GM18507 (cell line): ENCODE data around the gene ATF6.

Source experiments
- DNase-seq: peaks from one replicate; pipeline ENCODE4 v3.0.0; 2011; ENCODE audit warnings: low read depth; ENCODE audit not compliant: insufficient read length; ENCODE audit errors: extremely low spot score
- FAIRE-seq: peaks from 2 replicates; lab custom pipeline; 2011; peaks lifted over from hg19 to GRCh38; lab: Jason Lieb, UNC

Gene ATF6

GRCh38 chr1:161949548-161949947 lies 183.4 kb downstream of the ATF6 start:
- FAIRE-seq, result no peak
- DNase-seq, result no peak

- no peak for FAIRE-seq
Measured at GRCh38 chr1:161950377-161950776, 184.3 kb downstream of the ATF6 start.

DNA sequence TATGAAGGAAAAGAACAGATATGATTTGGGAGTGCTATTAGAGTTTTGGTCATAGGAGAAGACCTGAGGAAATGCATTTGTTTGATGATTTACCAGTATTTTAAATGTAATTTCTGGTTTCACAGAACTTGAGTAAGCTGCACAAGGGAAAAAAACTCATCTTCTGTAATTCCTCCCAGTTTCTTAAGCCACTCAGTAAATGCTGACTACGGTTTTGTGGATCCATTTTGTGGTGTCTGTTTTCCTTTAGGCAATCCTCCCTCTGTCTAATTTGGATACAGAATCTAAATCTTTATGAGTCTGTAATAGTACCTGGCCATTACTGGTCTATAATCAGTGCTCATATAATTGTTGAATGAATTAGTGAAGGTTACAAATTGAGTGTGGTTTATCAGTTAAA lies 185.5 kb downstream of the ATF6 start:
- no peak for FAIRE-seq
- no peak for DNase-seq

More at GRCh38 chr1:161950377-161950776, 184.3 kb downstream of the ATF6 start:
- DNase-seq, result no peak

DNA sequence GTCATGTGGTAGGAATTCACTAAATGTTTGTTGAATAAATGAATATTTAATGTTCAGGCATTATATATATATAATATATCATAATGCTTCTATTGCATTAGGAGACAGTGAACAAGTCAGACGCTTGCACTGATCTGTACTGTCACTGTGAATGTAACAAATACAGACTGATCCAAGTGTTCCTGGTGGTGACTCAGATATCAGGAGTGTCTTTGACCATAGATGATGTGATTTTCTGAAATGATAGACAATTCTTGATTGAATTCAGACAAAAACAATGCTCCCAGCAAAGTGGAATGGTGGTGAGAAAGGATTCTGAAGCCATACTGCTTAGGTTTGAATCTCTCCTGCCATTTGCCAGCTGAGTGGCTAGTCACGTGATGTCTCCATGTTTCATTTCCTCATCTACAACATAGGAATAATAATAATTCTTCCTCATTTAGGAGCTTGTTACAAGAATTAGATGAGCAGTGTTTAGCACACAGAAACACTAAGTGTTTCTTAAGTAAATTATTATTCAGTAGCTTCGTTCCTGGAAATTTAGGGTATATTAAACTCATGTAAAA lies 186.6 kb downstream of the ATF6 start:
- no peak for FAIRE-seq
- no peak for DNase-seq

- no peak for FAIRE-seq
Measured at GRCh38 chr1:161953256-161953920, 187.3 kb downstream of the ATF6 start.

DNA sequence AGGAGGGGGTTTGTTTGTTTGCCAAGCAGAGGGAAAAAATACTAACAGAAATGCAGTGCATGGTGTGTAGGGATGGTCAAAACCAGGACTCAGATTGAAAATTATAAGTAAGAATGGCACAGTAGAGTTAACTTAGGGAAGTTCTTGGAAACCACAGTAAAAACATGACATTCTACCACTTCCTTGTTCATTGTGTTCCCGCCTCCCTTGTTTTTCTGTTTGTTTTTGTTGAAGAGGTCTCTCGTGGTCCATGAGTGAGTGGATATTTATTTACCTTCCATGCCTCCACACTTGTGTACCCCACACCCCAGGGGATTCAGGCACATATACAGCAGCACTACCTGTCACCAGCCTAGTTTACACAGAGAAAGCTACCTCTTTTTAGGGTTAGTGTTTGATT lies 187.9 kb downstream of the ATF6 start:
- DNase-seq (no peak), FAIRE-seq (no peak)

More at GRCh38 chr1:161953256-161953920, 187.3 kb downstream of the ATF6 start:
- DNase-seq, result no peak

GRCh38 chr1:161954466-161954865 lies 188.3 kb downstream of the ATF6 start:
- FAIRE-seq (no peak), DNase-seq (no peak)

DNA sequence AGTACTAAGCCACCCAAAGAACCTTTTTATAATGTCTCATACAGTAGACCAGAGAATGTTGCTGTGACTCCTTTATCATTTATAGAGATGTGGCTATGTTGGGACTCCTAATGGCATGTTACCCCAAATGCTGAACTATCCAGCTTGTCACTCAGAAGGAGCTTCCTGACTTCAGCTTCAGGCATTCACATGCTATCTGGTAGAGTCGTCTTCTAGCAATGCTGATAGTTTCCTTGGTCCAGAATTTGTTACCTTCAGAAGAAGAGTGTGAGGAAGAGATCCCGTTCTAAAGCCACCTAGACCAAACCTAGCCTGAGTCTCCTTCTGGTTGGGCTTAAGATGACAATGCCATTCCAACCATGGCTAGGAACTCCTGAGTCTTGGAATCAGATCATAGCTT lies 189.5 kb downstream of the ATF6 start:
- DNase-seq (no peak), FAIRE-seq (no peak)

- FAIRE-seq (no peak), DNase-seq (no peak)
Measured at GRCh38 chr1:161956097-161956496, 190.0 kb downstream of the ATF6 start.

- FAIRE-seq (no peak), DNase-seq (no peak)
Measured at GRCh38 chr1:161956930-161957329, 190.8 kb downstream of the ATF6 start.

DNA sequence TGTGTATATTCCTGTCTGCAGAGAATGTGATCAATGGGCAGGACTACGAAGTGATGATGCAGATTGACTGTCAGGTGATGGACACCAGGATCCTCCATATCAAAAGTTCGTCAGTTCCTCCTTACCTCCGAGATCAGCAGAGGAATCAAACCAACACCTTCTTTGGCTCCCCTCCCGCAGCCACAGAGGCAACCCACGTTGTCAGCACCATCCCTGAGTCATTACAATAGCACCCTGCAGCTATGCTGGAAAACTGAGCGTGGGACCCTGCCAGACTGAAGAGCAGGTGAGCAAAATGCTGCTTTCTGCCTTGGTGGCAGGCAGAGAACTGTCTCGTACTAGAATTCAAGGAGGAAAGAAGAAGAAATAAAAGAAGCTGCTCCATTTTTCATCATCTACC lies 192.3 kb downstream of the ATF6 start:
- FAIRE-seq (no peak), DNase-seq (no peak)

- peak; percentile 84 for FAIRE-seq
- peak; percentile 36 for DNase-seq
Measured at GRCh38 chr1:161962091-161962887, 196.2 kb downstream of the ATF6 start.

DNA sequence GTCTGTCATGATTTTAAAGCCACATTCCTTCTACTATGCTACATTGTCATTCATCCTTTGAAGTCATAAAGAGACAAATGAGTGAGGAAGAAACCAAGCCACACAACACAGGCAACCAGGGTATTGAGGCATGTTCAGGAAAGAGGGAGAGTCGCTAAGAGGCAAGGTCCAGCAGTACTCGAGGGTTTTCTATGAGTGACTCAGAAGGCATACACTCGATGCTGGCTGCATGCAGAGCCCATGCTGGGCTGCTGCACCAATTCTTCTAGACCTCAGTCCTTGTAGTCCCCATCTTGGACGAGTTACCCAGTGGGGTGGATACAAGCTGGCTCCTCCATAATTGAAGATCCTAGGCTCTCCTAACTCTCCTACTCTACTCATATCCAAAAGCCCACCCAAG lies 199.9 kb downstream of the ATF6 start:
- FAIRE-seq, result no peak

GRCh38 chr1:161970036-161970435 lies 203.9 kb downstream of the ATF6 start:
- DNase-seq (no peak), FAIRE-seq (no peak)

More for the DNA sequence above, 199.9 kb downstream of the ATF6 start:
- DNase-seq, result no peak

- no peak for DNase-seq
- FAIRE-seq, result no peak
Measured at GRCh38 chr1:161970633-161971032, 204.5 kb downstream of the ATF6 start.

- no peak for FAIRE-seq
- DNase-seq, result no peak
Measured at GRCh38 chr1:161972828-161973227, 206.7 kb downstream of the ATF6 start.

GRCh38 chr1:161973924-161974845 lies 208.1 kb downstream of the ATF6 start:
- FAIRE-seq, result no peak
- no peak for DNase-seq

DNA sequence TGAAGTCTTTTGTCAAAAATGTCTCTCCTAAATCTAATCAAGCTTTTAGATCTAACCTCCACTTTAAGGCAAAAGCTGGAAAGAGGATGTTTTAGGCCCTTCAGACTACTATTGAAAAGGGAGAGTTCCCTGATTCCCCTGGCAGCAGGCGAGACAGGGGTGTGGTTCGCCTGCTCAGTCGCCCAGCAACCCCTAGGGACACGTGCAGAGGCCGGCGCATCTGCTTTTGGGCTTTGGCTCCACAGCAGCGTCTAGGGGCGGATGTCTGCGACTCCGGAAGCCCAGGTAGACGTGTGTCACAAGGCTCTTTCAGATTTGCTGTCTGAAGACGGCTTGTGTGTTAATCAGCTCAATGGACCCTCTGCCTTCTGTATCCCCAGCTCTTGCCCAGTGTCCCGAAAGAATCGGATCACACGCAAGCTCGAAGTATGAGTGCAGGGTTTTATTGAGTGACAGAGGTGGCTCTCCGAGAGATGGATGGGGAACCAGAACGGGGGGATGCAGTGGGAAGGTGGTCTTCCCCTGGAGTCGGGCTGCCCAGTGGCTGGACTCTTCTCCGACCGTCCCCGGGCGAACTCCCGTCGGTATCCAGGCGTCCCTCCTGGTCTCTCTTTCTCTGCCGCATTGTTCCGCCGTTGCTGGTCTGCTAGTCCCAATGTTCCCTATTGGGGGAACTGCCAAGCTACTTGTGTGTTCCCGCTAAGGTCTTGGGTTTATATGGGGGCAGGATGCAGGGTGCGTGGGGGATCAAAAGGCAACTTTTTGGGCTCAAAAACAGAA lies 212.1 kb downstream of the ATF6 start:
- DNase-seq, result no peak
- FAIRE-seq, result no peak

- FAIRE-seq (no peak), DNase-seq (no peak)
Measured at GRCh38 chr1:161981126-161981525, 215.0 kb downstream of the ATF6 start.
